Peyer's patch (tissue), 4 donors: Measurements from ENCODE around the gene CLK2.

Experiments
- CTCF ChIP-seq, 6 experiments: fragments of 450-650 bp in 4 of 6; fragments of 200-600 bp in 2 of 6; sonication (generic) in 1 of 6; IDR thresholded peaks; one replicate each; pipeline ENCODE4 v1.5.1; 2017 to 2019; ENCODE audit warnings: antibody characterized with exemption in 6 of 6, mild to moderate bottlenecking in 3 of 6, moderate library complexity in 1 of 6
- POLR2A ChIP-seq, 2 donors: fragments of 450-650 bp; IDR thresholded peaks; one replicate each; pipeline ENCODE4 v1.5.1; 2017; ENCODE audit warnings: antibody characterized with exemption in 2 of 2, mild to moderate bottlenecking in 2 of 2, moderate library complexity in 2 of 2

GRCh38 chr1:155304558-155305063, 31.3 kb upstream of the CLK2 start:
- TF ChIP-seq CTCF (IDR thresholded peaks at IDR 0.05) (no peak), POLR2A (IDR thresholded peaks at IDR 0.05) (no peak)
